ENCODE data around the gene TUBA3E. TPM values are rescaled to one million over a fixed set of nuclear protein-coding genes. Genes with fewer than 3 reads are reported as not detected.
"Not testable (repeated sequence)": the region's sequence is repeated elsewhere in the genome, so short reads cannot be mapped to it uniquely, and the experiment has no call there.

Gene TUBA3E
- total and polyA plus RNA-seq, 4 donors = 1.3 TPM; not detected in 3

GRCh38 chr2:130162968-130163367 is 35.3 kb downstream of the TUBA3E start:
- WGBS, 2 donors = 90 to 94% methylated on average over 9 of the region's 9 CpGs
- no peak for ATAC-seq (ENCODE audit: low FRiP score)
- Histone ChIP-seq H3K4me1 (ENCODE audit: control insufficient read depth in 1 of 2, insufficient read depth in 2 of 2, low read length in 2 of 2) (no peaks in the 10 kb centered on the region), H3K4me3 (ENCODE audit: low read length in 2 of 2) (no peak overlapping the region), H3K27me3 (ENCODE audit: control insufficient read depth in 1 of 2, insufficient read depth in 2 of 2, low read length in 1 of 2) (no peaks in the 10 kb centered on the region), H3K36me3 (ENCODE audit: control insufficient read depth in 1 of 2, insufficient read depth in 2 of 2, low read length in 1 of 2) (peaks cover 0 to 9% of the 10 kb centered on the region in 2 donors), H3K27ac (ENCODE audit: low read depth in 1 of 2, low read length in 2 of 2) (no peak overlapping the region), H3K9me3 (ENCODE audit: control insufficient read depth, low read length) (no peaks in the 10 kb centered on the region)
- DNase-seq = no peak
- intact Hi-C loops (cut with DNase I) = no loop called here

- H3K27ac ChIP-seq (ENCODE audit: low read depth in 1 of 2, low read length in 2 of 2); intact Hi-C loops (cut with DNase I); H3K4me3 ChIP-seq (ENCODE audit: low read length in 2 of 2); ATAC-seq (ENCODE audit: low FRiP score); H3K4me1 ChIP-seq (ENCODE audit: control insufficient read depth in 1 of 2, insufficient read depth in 2 of 2, low read length in 2 of 2); DNase-seq; H3K27me3 ChIP-seq (ENCODE audit: control insufficient read depth in 1 of 2, insufficient read depth in 2 of 2, low read length in 1 of 2); H3K36me3 ChIP-seq (ENCODE audit: control insufficient read depth in 1 of 2, insufficient read depth in 2 of 2, low read length in 1 of 2); H3K9me3 ChIP-seq (ENCODE audit: control insufficient read depth, low read length): not testable (repeated sequence)
- WGBS, 2 donors = 92 to 95% methylated on average over 6 to 7 of the region's 7 CpGs
These were observed 35.8 kb downstream of the TUBA3E start for GRCh38 chr2:130162486-130162885.

- intact Hi-C loops (cut with DNase I); ATAC-seq (ENCODE audit: low FRiP score); H3K36me3 ChIP-seq (ENCODE audit: control insufficient read depth in 1 of 2, insufficient read depth in 2 of 2, low read length in 1 of 2); H3K27ac ChIP-seq (ENCODE audit: low read depth in 1 of 2, low read length in 2 of 2); H3K4me3 ChIP-seq (ENCODE audit: low read length in 2 of 2); DNase-seq; H3K27me3 ChIP-seq (ENCODE audit: control insufficient read depth in 1 of 2, insufficient read depth in 2 of 2, low read length in 1 of 2); H3K4me1 ChIP-seq (ENCODE audit: control insufficient read depth in 1 of 2, insufficient read depth in 2 of 2, low read length in 2 of 2); H3K9me3 ChIP-seq (ENCODE audit: control insufficient read depth, low read length): not testable (repeated sequence)
- WGBS, 2 donors = 65 to 73% methylated on average over 25 of the region's 25 CpGs
These were observed 37.2 kb downstream of the TUBA3E start for GRCh38 chr2:130160838-130161705.

- DNase-seq (no peak), ATAC-seq (ENCODE audit: low FRiP score) (no peak)
- no peak overlapping the region for H3K4me3 ChIP-seq (ENCODE audit: low read length in 2 of 2)
- no peaks in the 10 kb centered on the region for H3K27me3 ChIP-seq (ENCODE audit: control insufficient read depth in 1 of 2, insufficient read depth in 2 of 2, low read length in 1 of 2)
- H3K27ac ChIP-seq (ENCODE audit: low read depth in 1 of 2, low read length in 2 of 2) = no peak overlapping the region
- intact Hi-C loops (cut with DNase I) = no loop called here
- no peaks in the 10 kb centered on the region for H3K4me1 ChIP-seq (ENCODE audit: control insufficient read depth in 1 of 2, insufficient read depth in 2 of 2, low read length in 2 of 2)
- no peaks in the 10 kb centered on the region for H3K9me3 ChIP-seq (ENCODE audit: control insufficient read depth, low read length)
- peaks cover 0 to 5% of the 10 kb centered on the region in 2 donors for H3K36me3 ChIP-seq (ENCODE audit: control insufficient read depth in 1 of 2, insufficient read depth in 2 of 2, low read length in 1 of 2)
- 95 to 97% methylated on average over 6 of the region's 6 CpGs for WGBS, 2 donors
These were observed 38.1 kb downstream of the TUBA3E start for GRCh38 chr2:130160131-130160530.

DNA sequence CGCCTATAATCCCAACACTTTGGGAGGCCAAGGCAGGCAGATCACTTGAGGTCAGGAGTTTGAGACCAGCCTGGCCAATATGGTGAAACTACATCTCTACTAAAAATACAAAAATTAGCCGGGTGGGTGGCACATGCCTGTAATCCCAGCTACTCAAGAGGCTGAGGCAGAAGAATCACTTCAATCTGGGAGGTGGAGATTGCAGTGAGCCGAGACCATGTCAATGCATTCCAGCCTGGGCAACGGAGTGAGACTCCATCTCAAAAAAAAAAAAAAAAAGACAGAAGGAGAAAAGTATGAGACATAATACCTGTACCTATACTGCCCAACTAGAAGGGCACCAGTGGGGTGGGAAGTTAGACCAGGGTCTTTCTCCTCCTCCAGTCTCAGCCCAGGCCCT is 38.9 kb downstream of the TUBA3E start:
- H3K4me3 ChIP-seq (ENCODE audit: low read length in 2 of 2); H3K4me1 ChIP-seq (ENCODE audit: control insufficient read depth in 1 of 2, insufficient read depth in 2 of 2, low read length in 2 of 2); H3K9me3 ChIP-seq (ENCODE audit: control insufficient read depth, low read length); H3K36me3 ChIP-seq (ENCODE audit: control insufficient read depth in 1 of 2, insufficient read depth in 2 of 2, low read length in 1 of 2); intact Hi-C loops (cut with DNase I); ATAC-seq (ENCODE audit: low FRiP score); H3K27me3 ChIP-seq (ENCODE audit: control insufficient read depth in 1 of 2, insufficient read depth in 2 of 2, low read length in 1 of 2); DNase-seq; H3K27ac ChIP-seq (ENCODE audit: low read depth in 1 of 2, low read length in 2 of 2): not testable (repeated sequence)
- 90 to 92% methylated on average over 4 of the region's 4 CpGs for WGBS, 2 donors

DNA sequence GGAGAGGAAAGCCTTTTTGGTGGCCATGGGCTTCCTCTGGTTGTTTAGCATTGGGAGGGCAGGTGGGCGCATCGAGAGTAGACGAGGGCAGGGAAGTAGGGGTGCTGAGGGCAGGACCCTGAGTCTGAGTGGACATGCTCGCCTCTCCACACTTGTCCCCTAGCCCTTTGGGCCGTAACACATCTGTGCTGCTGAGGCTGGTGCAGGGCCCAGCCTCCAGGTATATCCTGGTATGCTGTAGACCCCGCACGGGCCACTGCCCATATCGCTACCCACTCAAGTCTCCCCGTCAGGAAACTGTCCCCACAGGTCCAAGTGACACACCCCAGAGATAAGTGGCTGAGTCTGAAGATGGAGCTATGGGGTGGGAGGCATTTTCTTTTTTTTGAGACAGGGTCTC is 39.6 kb downstream of the TUBA3E start:
- Histone ChIP-seq H3K36me3 (ENCODE audit: control insufficient read depth in 1 of 2, insufficient read depth in 2 of 2, low read length in 1 of 2) (peaks cover 0 to 4% of the 10 kb centered on the region in 2 donors), H3K27ac (ENCODE audit: low read depth in 1 of 2, low read length in 2 of 2) (no peak overlapping the region), H3K4me1 (ENCODE audit: control insufficient read depth in 1 of 2, insufficient read depth in 2 of 2, low read length in 2 of 2) (no peaks in the 10 kb centered on the region), H3K4me3 (ENCODE audit: low read length in 2 of 2) (no peak overlapping the region), H3K27me3 (ENCODE audit: control insufficient read depth in 1 of 2, insufficient read depth in 2 of 2, low read length in 1 of 2) (no peaks in the 10 kb centered on the region), H3K9me3 (ENCODE audit: control insufficient read depth, low read length) (no peaks in the 10 kb centered on the region)
- 88 to 94% methylated on average over 9 of the region's 9 CpGs for WGBS, 2 donors
- intact Hi-C loops (cut with DNase I) = no loop called here
- no peak for DNase-seq
- no peak for ATAC-seq (ENCODE audit: low FRiP score)

DNA sequence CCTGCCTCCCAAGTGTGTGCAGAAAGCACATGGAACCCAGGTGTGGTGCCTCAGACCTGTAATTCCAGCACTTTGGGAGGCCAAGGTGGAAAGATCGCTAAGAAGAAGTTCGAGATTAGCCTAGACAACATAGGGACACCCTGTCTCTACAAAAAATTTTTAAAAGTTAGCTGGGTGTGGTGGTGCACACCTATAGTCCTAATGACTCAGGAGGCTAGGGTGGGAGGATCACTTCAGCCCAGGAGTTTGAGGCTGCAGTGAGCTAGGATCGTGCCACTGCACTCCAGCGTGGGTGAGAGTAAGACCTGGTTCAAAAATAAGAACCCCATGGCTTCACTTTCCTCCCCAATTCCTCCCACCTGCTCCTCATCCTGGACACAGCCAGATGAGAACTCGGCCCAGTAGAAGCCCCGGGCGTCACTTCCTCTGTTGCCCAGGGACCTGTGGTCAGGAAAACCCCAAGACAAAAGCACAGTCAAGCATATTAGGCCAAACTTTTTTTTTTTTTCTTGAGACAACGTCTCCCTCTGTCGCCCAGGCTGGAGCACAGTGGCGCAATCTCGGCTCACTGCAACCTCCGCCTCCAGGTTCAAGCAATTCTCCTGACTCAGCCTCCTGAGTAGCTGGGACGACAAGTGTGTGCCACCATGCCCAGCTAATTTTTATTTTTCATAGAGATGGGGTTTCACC is 40.3 kb downstream of the TUBA3E start:
- intact Hi-C loops (cut with DNase I) = not testable (repeated sequence)

DNA sequence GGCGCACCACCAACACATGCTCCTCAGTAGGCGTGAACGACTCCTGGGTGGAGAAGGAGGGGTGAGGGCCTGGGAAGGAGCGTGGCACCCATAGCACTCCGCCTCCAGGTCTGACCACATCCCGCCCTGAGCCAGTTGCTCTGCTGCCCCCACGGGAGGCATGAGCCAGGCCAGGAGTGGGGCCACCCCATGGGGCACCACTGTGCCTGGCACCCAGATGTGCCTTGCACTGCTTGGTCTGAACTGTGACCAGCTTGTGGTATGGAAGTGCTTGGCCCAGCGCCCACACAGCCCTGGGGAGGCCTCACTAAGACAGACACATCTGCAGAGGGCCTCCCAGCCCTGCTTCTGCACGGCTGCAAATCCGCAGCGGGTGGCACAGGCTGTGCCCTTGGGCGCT is 40.9 kb downstream of the TUBA3E start:
- 84 to 87% methylated on average over 9 to 11 of the region's 12 CpGs for WGBS, 2 donors
- peak in 1 of 2 donors; percentile 68 for DNase-seq
- H3K27me3 ChIP-seq (ENCODE audit: control insufficient read depth in 1 of 2, insufficient read depth in 2 of 2, low read length in 1 of 2); ATAC-seq (ENCODE audit: low FRiP score); intact Hi-C loops (cut with DNase I); H3K4me3 ChIP-seq (ENCODE audit: low read length in 2 of 2); H3K9me3 ChIP-seq (ENCODE audit: control insufficient read depth, low read length); H3K4me1 ChIP-seq (ENCODE audit: control insufficient read depth in 1 of 2, insufficient read depth in 2 of 2, low read length in 2 of 2); H3K27ac ChIP-seq (ENCODE audit: low read depth in 1 of 2, low read length in 2 of 2); H3K36me3 ChIP-seq (ENCODE audit: control insufficient read depth in 1 of 2, insufficient read depth in 2 of 2, low read length in 1 of 2): not testable (repeated sequence)

More for the DNA sequence above, 40.3 kb downstream of the TUBA3E start:
- H3K27ac ChIP-seq (ENCODE audit: low read depth in 1 of 2, low read length in 2 of 2); H3K4me3 ChIP-seq (ENCODE audit: low read length in 2 of 2); H3K27me3 ChIP-seq (ENCODE audit: control insufficient read depth in 1 of 2, insufficient read depth in 2 of 2, low read length in 1 of 2); ATAC-seq (ENCODE audit: low FRiP score); H3K9me3 ChIP-seq (ENCODE audit: control insufficient read depth, low read length); H3K36me3 ChIP-seq (ENCODE audit: control insufficient read depth in 1 of 2, insufficient read depth in 2 of 2, low read length in 1 of 2); DNase-seq; H3K4me1 ChIP-seq (ENCODE audit: control insufficient read depth in 1 of 2, insufficient read depth in 2 of 2, low read length in 2 of 2): not testable (repeated sequence)
- 83 to 85% methylated on average over 13 of the region's 13 CpGs for WGBS, 2 donors

- intact Hi-C loops (cut with DNase I) = no loop called here
- Histone ChIP-seq H3K4me1 (ENCODE audit: control insufficient read depth in 1 of 2, insufficient read depth in 2 of 2, low read length in 2 of 2) (no peaks in the 10 kb centered on the region), H3K9me3 (ENCODE audit: control insufficient read depth, low read length) (no peaks in the 10 kb centered on the region), H3K36me3 (ENCODE audit: control insufficient read depth in 1 of 2, insufficient read depth in 2 of 2, low read length in 1 of 2) (peaks cover 0 to 7% of the 10 kb centered on the region in 2 donors), H3K27ac (ENCODE audit: low read depth in 1 of 2, low read length in 2 of 2) (no peak overlapping the region), H3K27me3 (ENCODE audit: control insufficient read depth in 1 of 2, insufficient read depth in 2 of 2, low read length in 1 of 2) (no peaks in the 10 kb centered on the region), H3K4me3 (ENCODE audit: low read length in 2 of 2) (no peak overlapping the region)
- ATAC-seq (ENCODE audit: low FRiP score) (no peak), DNase-seq (peak in 1 of 2 donors; percentile 58)
- 90 to 91% methylated on average over 9 of the region's 9 CpGs for WGBS, 2 donors
These were observed 41.6 kb downstream of the TUBA3E start for GRCh38 chr2:130156624-130157004.
